GM19239 (cell line): ENCODE results near the gene TSPEAR.

ENCODE experiments used
- DNase-seq: peaks from one replicate; pipeline ENCODE4 v3.0.0; 2011; ENCODE audit warnings: low spot score; ENCODE audit not compliant: insufficient read length
- FAIRE-seq: peaks from 2 replicates; lab custom pipeline; 2011; peaks lifted over from hg19 to GRCh38; lab: Jason Lieb, UNC

Gene TSPEAR

GRCh38 chr21:44463724-44464123 is 247.6 kb downstream of the TSPEAR start:
- no peak for FAIRE-seq

GRCh38 chr21:44462834-44463200 is 248.6 kb downstream of the TSPEAR start:
- FAIRE-seq (no peak), DNase-seq (no peak)

More at GRCh38 chr21:44463724-44464123, 247.6 kb downstream of the TSPEAR start:
- no peak for DNase-seq

- no peak for DNase-seq
- no peak for FAIRE-seq
Measured at GRCh38 chr21:44462086-44462833, 249.1 kb downstream of the TSPEAR start.

GRCh38 chr21:44461464-44462001 is 249.8 kb downstream of the TSPEAR start:
- DNase-seq (no peak), FAIRE-seq (no peak)

GRCh38 chr21:44461005-44461404 is 250.4 kb downstream of the TSPEAR start:
- FAIRE-seq (no peak), DNase-seq (no peak)

- FAIRE-seq (no peak), DNase-seq (no peak)
Measured at GRCh38 chr21:44460441-44460755, 251.0 kb downstream of the TSPEAR start.

GRCh38 chr21:44459712-44460440 is 251.5 kb downstream of the TSPEAR start:
- FAIRE-seq, result no peak
- DNase-seq, result no peak

- FAIRE-seq (no peak), DNase-seq (no peak)
Measured at GRCh38 chr21:44458971-44459711, 252.2 kb downstream of the TSPEAR start.

- DNase-seq (no peak), FAIRE-seq (no peak)
Measured at GRCh38 chr21:44456915-44457736, 254.2 kb downstream of the TSPEAR start.

- no peak for FAIRE-seq
- DNase-seq, result no peak
Measured at GRCh38 chr21:44456214-44456914, 255.0 kb downstream of the TSPEAR start.

- DNase-seq, result peak; percentile 75
- FAIRE-seq, result no peak
Measured at GRCh38 chr21:44455524-44456213, 255.7 kb downstream of the TSPEAR start.

- FAIRE-seq (peak; percentile 84), DNase-seq (peak; percentile 98)
Measured at GRCh38 chr21:44454747-44455523, 256.4 kb downstream of the TSPEAR start, which contains the start of gene LRRC3. LRRC3 (plus strand) TSS chr21:44455510; CDS start chr21:44456645, 1,135 bp downstream.

- DNase-seq, result no peak
- no peak for FAIRE-seq
Measured at GRCh38 chr21:44454058-44454457, 257.3 kb downstream of the TSPEAR start.

- FAIRE-seq, result no peak
- no peak for DNase-seq
Measured at GRCh38 chr21:44453120-44453519, 258.3 kb downstream of the TSPEAR start.

- DNase-seq (no peak), FAIRE-seq (no peak)
Measured at GRCh38 chr21:44450999-44451398, 260.4 kb downstream of the TSPEAR start.

GRCh38 chr21:44450402-44450801 is 261.0 kb downstream of the TSPEAR start:
- no peak for FAIRE-seq

GRCh38 chr21:44449473-44450363 is 261.7 kb downstream of the TSPEAR start:
- DNase-seq, result no peak
- no peak for FAIRE-seq

More at GRCh38 chr21:44450402-44450801, 261.0 kb downstream of the TSPEAR start:
- no peak for DNase-seq
